ENCODE measurements around the gene ARGLU1. TPM values are rescaled to one million over a fixed set of nuclear protein-coding genes. Genes with fewer than 3 reads are reported as not detected.

ARGLU1 gene
- polyA plus RNA-seq, 1 donor from 2014 or later = 59.1 TPM

- Mint-ChIP-seq H3K9me3 (no peaks in the 10 kb centered on the region), H3K36me3 (no peaks in the 10 kb centered on the region), H3K27me3 (peaks cover 8% of the 10 kb centered on the region), H3K4me3 (no peak overlapping the region), H3K27ac (no peak overlapping the region), H3K4me1 (no peaks in the 10 kb centered on the region)
These were observed 50.7 kb downstream of the ARGLU1 start for GRCh38 chr13:106517109-106517847.

- H3K4me3 Mint-ChIP-seq = no peak overlapping the region
These were observed 52.2 kb downstream of the ARGLU1 start for GRCh38 chr13:106515635-106516254.

GRCh38 chr13:106514928-106515634 is 52.9 kb downstream of the ARGLU1 start:
- peaks cover 4% of the 10 kb centered on the region for H3K27me3 Mint-ChIP-seq
- H3K36me3 Mint-ChIP-seq = no peaks in the 10 kb centered on the region
- no peak overlapping the region for H3K4me3 Mint-ChIP-seq
- H3K9me3 Mint-ChIP-seq = no peaks in the 10 kb centered on the region
- no peak overlapping the region for H3K27ac Mint-ChIP-seq
- H3K4me1 Mint-ChIP-seq = no peaks in the 10 kb centered on the region

More at GRCh38 chr13:106515635-106516254, 52.2 kb downstream of the ARGLU1 start:
- Mint-ChIP-seq H3K27ac (peak overlapping the region in 1 of 3 donors; percentile 17), H3K27me3 (peaks cover 4% of the 10 kb centered on the region), H3K4me1 (no peaks in the 10 kb centered on the region), H3K9me3 (no peaks in the 10 kb centered on the region), H3K36me3 (no peaks in the 10 kb centered on the region)

GRCh38 chr13:106513025-106513983 is 54.6 kb downstream of the ARGLU1 start:
- H3K4me1 Mint-ChIP-seq = no peaks in the 10 kb centered on the region
- no peak overlapping the region for H3K4me3 Mint-ChIP-seq
- no peak overlapping the region for H3K27ac Mint-ChIP-seq
- H3K36me3 Mint-ChIP-seq = no peaks in the 10 kb centered on the region
- no peaks in the 10 kb centered on the region for H3K9me3 Mint-ChIP-seq
- H3K27me3 Mint-ChIP-seq = peaks cover 4% of the 10 kb centered on the region

GRCh38 chr13:106507560-106508274 is 60.2 kb downstream of the ARGLU1 start:
- H3K27ac Mint-ChIP-seq = no peak overlapping the region
- peaks cover 2% of the 10 kb centered on the region for H3K27me3 Mint-ChIP-seq
- no peaks in the 10 kb centered on the region for H3K9me3 Mint-ChIP-seq
- no peaks in the 10 kb centered on the region for H3K4me1 Mint-ChIP-seq
- H3K4me3 Mint-ChIP-seq = no peak overlapping the region
- peaks cover 1% of the 10 kb centered on the region for H3K36me3 Mint-ChIP-seq

GRCh38 chr13:106506286-106506685 is 61.7 kb downstream of the ARGLU1 start:
- H3K9me3 Mint-ChIP-seq = no peaks in the 10 kb centered on the region
- peaks cover 1% of the 10 kb centered on the region for H3K36me3 Mint-ChIP-seq
- no peaks in the 10 kb centered on the region for H3K4me1 Mint-ChIP-seq
- no peak overlapping the region for H3K27ac Mint-ChIP-seq
- H3K4me3 Mint-ChIP-seq = no peak overlapping the region
- H3K27me3 Mint-ChIP-seq = peaks cover 7% of the 10 kb centered on the region

- no peaks in the 10 kb centered on the region for H3K9me3 Mint-ChIP-seq
- H3K36me3 Mint-ChIP-seq = peaks cover 1% of the 10 kb centered on the region
- H3K4me1 Mint-ChIP-seq = no peaks in the 10 kb centered on the region
- H3K4me3 Mint-ChIP-seq = no peak overlapping the region
- H3K27me3 Mint-ChIP-seq = peaks cover 7% of the 10 kb centered on the region
- H3K27ac Mint-ChIP-seq = no peak overlapping the region
These were observed 62.2 kb downstream of the ARGLU1 start for GRCh38 chr13:106505732-106506131.

- Mint-ChIP-seq H3K4me1 (peaks cover 0 to under 1% (median 0%) of the 10 kb centered on the region in 3 donors), H3K27ac (no peak overlapping the region), H3K4me3 (no peak overlapping the region), H3K9me3 (no peaks in the 10 kb centered on the region), H3K27me3 (peaks cover 11% of the 10 kb centered on the region), H3K36me3 (peaks cover 1% of the 10 kb centered on the region)
These were observed 62.6 kb downstream of the ARGLU1 start for GRCh38 chr13:106505295-106505694.

GRCh38 chr13:106503730-106504453 is 64.0 kb downstream of the ARGLU1 start:
- H3K9me3 Mint-ChIP-seq = no peaks in the 10 kb centered on the region
- H3K36me3 Mint-ChIP-seq = peaks cover 1% of the 10 kb centered on the region
- H3K4me1 Mint-ChIP-seq = peaks cover 0 to 6% (median 0%) of the 10 kb centered on the region in 3 donors
- no peak overlapping the region for H3K27ac Mint-ChIP-seq
- H3K4me3 Mint-ChIP-seq = no peak overlapping the region
- peaks cover 14% of the 10 kb centered on the region for H3K27me3 Mint-ChIP-seq

GRCh38 chr13:106503272-106503671 is 64.7 kb downstream of the ARGLU1 start:
- Mint-ChIP-seq H3K4me3 (no peak overlapping the region), H3K27me3 (peaks cover 14% of the 10 kb centered on the region), H3K36me3 (peaks cover 1% of the 10 kb centered on the region), H3K9me3 (no peaks in the 10 kb centered on the region), H3K4me1 (peaks cover 0 to 6% (median 0%) of the 10 kb centered on the region in 3 donors), H3K27ac (no peak overlapping the region)

GRCh38 chr13:106500445-106500844 is 67.5 kb downstream of the ARGLU1 start:
- peaks cover 34% of the 10 kb centered on the region for H3K27me3 Mint-ChIP-seq
- peaks cover 1% of the 10 kb centered on the region for H3K36me3 Mint-ChIP-seq
- H3K27ac Mint-ChIP-seq = no peak overlapping the region
- H3K4me1 Mint-ChIP-seq = peaks cover 0 to 9% (median 5%) of the 10 kb centered on the region in 3 donors
- no peak overlapping the region for H3K4me3 Mint-ChIP-seq
- no peaks in the 10 kb centered on the region for H3K9me3 Mint-ChIP-seq

- Mint-ChIP-seq H3K4me3 (no peak overlapping the region), H3K27me3 (peaks cover 35% of the 10 kb centered on the region), H3K9me3 (no peaks in the 10 kb centered on the region), H3K36me3 (peaks cover 1% of the 10 kb centered on the region), H3K4me1 (peaks cover 0 to 9% (median 5%) of the 10 kb centered on the region in 3 donors), H3K27ac (no peak overlapping the region)
These were observed 68.0 kb downstream of the ARGLU1 start for GRCh38 chr13:106499896-106500295.

- H3K36me3 Mint-ChIP-seq = peaks cover 3% of the 10 kb centered on the region
- peaks cover 39% of the 10 kb centered on the region for H3K27me3 Mint-ChIP-seq
- no peak overlapping the region for H3K27ac Mint-ChIP-seq
- H3K4me3 Mint-ChIP-seq = no peak overlapping the region
- peaks cover 0 to 9% (median 5%) of the 10 kb centered on the region in 3 donors for H3K4me1 Mint-ChIP-seq
- H3K9me3 Mint-ChIP-seq = no peaks in the 10 kb centered on the region
These were observed 68.8 kb downstream of the ARGLU1 start for GRCh38 chr13:106499113-106499512.

Data from IgD-negative memory B cell (primary cell).